Panc1 (cell line): ENCODE measurements around the gene MUC5B.
"Not testable (repeated sequence)": the region's sequence is repeated elsewhere in the genome, so short reads cannot be mapped to it uniquely, and the experiment has no call there.

Experiments used
- CTCF ChIP-seq: fragments of 450-650 bp; IDR thresholded peaks from 2 replicates; pipeline ENCODE4 v1.5.1; 2017; ENCODE audit warnings: mild to moderate bottlenecking
- POLR2AphosphoS5 ChIP-seq: IDR thresholded peaks from 2 replicates; pipeline ENCODE4 v1.6.1; 2012; ENCODE audit warnings: mild to moderate bottlenecking, low read depth, low read length, moderate library complexity
- REST ChIP-seq, 2 experiments: IDR thresholded peaks; 2 replicates each; pipeline ENCODE4 v1.6.1; 2011 to 2012; ENCODE audit warnings: low read depth in 2 of 2, control low read depth in 1 of 2, low read length in 1 of 2, mild to moderate bottlenecking in 1 of 2, moderate library complexity in 1 of 2; ENCODE audit not compliant: insufficient read depth in 1 of 2
- SIN3A ChIP-seq: IDR thresholded peaks from 2 replicates; pipeline ENCODE4 v1.6.1; 2012; ENCODE audit warnings: low read depth, mild to moderate bottlenecking, low read length, moderate library complexity, borderline replicate concordance; ENCODE audit not compliant: insufficient read depth

GRCh38 chr11:1248951-1249350, 26.1 kb downstream of the MUC5B start:
- not testable (repeated sequence) for TF ChIP-seq CTCF; REST (IDR thresholded peaks at IDR 0.05; ENCODE audit: insufficient read depth in 1 of 2, low read depth in 2 of 2, low read length in 1 of 2); POLR2AphosphoS5; SIN3A
